Measurements from ENCODE around the gene PCDHGA12.
"Not testable (repeated sequence)": the region's sequence is repeated elsewhere in the genome, so short reads cannot be mapped to it uniquely, and the experiment has no call there.

PCDHGA12 gene

GRCh38 chr5:141389153-141390042 lies 40.9 kb upstream of the PCDHGA12 start:
- no peak for TF ChIP-seq CTCF (conservative IDR thresholded peaks at IDR 0.05)
- H3K27ac ChIP-seq: no peak overlapping the region

GRCh38 chr5:141392429-141393198 lies 37.7 kb upstream of the PCDHGA12 start, which contains the start of gene PCDHGA8:
Gene PCDHGA8 (plus strand): TSS chr5:141392633. CDS start chr5:141392814, 181 bp downstream.
- no peak for TF ChIP-seq CTCF (conservative IDR thresholded peaks at IDR 0.05)
- H3K27ac ChIP-seq: no peak within 1 kb of the TSS

GRCh38 chr5:141393267-141393666 lies 37.0 kb upstream of the PCDHGA12 start:
- TF ChIP-seq CTCF (conservative IDR thresholded peaks at IDR 0.05): no peak
- no peak overlapping the region for H3K27ac ChIP-seq

- H3K27ac ChIP-seq: not testable (repeated sequence)
Observed at GRCh38 chr5:141394401-141395187, 35.7 kb upstream of the PCDHGA12 start.

- not testable (repeated sequence) for H3K27ac ChIP-seq
Observed at GRCh38 chr5:141397756-141398551, 32.4 kb upstream of the PCDHGA12 start, which contains the start of gene PCDHGB5. Gene PCDHGB5 (plus strand): TSS chr5:141397947. CDS start chr5:141398128, 181 bp downstream.

- H3K27ac ChIP-seq: no peak overlapping the region
- TF ChIP-seq CTCF (conservative IDR thresholded peaks at IDR 0.05): no peak
Observed at GRCh38 chr5:141398608-141399007, 31.7 kb upstream of the PCDHGA12 start.

- no peak for TF ChIP-seq CTCF (conservative IDR thresholded peaks at IDR 0.05)
- H3K27ac ChIP-seq: no peak overlapping the region
Observed at GRCh38 chr5:141399555-141400258, 30.6 kb upstream of the PCDHGA12 start.

Measured in VCaP (cell line).